ACC112 (cell line): ENCODE data around the gene LIMS1.
"Not testable (repeated sequence)": the region's sequence is repeated elsewhere in the genome, so short reads cannot be mapped to it uniquely, and the experiment has no call there.

Source experiments
- H2AFZ ChIP-seq: fragments of 200-600 bp; sonication (generic); one replicate; pipeline ENCODE4 v1.6.0; 2017; ENCODE audit warnings: antibody characterized with exemption, low read length; ENCODE audit not compliant: unreplicated experiment
- H3K27ac ChIP-seq: fragments of 200-600 bp; sonication (generic); 2 replicates; pipeline ENCODE4 v1.5.1; 2014; ENCODE audit warnings: low read depth, mild to moderate bottlenecking, antibody characterized with exemption, low read length, moderate library complexity
- H3K27me3 ChIP-seq: fragments of 200-600 bp; sonication (generic); 2 replicates; pipeline ENCODE4 v1.6.1; 2014; ENCODE audit warnings: mild to moderate bottlenecking, antibody characterized with exemption, low read length, moderate library complexity, mixed read lengths; ENCODE audit not compliant: insufficient read depth
- H3K36me3 ChIP-seq: fragments of 200-600 bp; sonication (generic); 2 replicates; pipeline ENCODE4 v1.6.1; 2016; ENCODE audit warnings: mild to moderate bottlenecking, antibody characterized with exemption, low read length, moderate library complexity, mixed read lengths; ENCODE audit not compliant: insufficient read depth
- H3K4me1 ChIP-seq: fragments of 200-600 bp; sonication (generic); one replicate; pipeline ENCODE4 v1.6.1; 2016; ENCODE audit warnings: low read length, mixed read lengths; ENCODE audit not compliant: insufficient read depth, unreplicated experiment, control insufficient read depth
- H3K4me3 ChIP-seq: fragments of 200-600 bp; sonication (generic); 2 replicates; pipeline ENCODE4 v1.5.1; 2014; ENCODE audit warnings: mild to moderate bottlenecking, low read depth, low read length
- H3K79me2 ChIP-seq: fragments of 200-600 bp; sonication (generic); one replicate; pipeline ENCODE4 v1.6.0; 2016; ENCODE audit warnings: low read length; ENCODE audit not compliant: control insufficient read depth, unreplicated experiment, insufficient read depth

The LIMS1 gene

DNA sequence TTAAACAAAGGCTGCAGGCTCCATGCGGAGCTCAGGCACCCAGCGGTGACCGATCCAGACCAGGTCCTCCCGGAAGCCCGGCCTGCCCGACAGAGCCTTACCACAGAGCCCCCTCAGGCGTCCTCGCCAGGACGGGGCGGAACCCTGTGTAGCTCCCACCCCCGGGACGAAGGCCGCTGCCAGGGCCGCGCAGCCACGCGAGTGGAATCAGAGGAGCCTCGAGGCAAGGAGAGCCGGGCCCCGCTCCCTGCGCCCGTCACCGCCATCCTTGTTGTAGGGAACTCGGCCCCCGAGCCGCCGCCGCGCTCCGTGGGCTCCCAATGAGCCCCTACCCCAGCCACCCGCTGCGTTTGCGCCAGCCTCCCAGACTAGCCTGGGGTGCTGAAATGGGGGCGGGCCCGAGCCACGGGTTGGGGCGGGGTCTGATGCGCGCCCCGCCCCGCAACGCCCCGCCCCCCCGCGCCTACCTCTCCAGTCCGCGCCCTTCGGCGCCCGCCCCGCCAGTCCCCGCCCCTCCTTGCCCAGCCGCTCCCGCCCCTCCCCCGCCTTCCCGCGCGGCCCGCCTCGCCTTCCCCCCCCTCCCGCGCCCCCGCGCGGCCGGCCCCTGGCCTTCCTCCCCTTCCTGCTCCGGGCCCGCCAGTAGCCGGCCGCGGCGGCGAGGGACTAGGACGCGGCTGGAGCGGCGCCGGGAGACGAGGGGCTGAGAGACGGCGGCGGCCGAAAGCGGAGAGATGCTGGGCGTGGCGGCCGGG is at the start of gene LIMS1:
Gene LIMS1 (plus strand): TSS at position 639 of the 752 bp plus-strand sequence. CDS start 93 bp downstream, at position 732.
- H3K27ac ChIP-seq: peak within 1 kb of the TSS; percentile 79
- peak within 1 kb of the TSS; percentile 65 for H2AFZ ChIP-seq
- H3K36me3 ChIP-seq: no peaks in the 10 kb centered on the region

DNA sequence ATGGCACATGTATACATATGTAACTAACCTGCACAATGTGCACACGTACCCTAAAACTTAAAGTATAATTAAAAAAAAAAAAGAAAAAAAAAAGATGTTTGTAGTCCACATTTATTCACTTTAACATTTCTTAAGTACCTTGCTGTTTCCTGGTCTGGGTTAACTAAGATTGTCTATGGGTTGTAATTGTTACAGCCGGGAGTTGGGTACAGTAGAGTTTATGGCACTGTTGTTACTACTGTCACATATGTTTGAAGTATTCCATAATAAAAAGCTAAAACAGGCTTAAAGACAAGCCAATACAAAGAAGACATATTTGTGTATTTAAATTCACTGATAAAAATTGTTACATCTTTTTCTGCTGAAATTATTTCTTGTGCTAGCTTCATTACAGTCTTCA is 49.0 kb upstream of the LIMS1 start:
- Histone ChIP-seq H3K4me1 (no peaks in the 10 kb centered on the region), H3K79me2 (no peaks in the 10 kb centered on the region), H3K27ac (no peak overlapping the region), H3K27me3 (no peaks in the 10 kb centered on the region), H3K36me3 (peaks cover 32% of the 10 kb centered on the region), H3K4me3 (no peak overlapping the region), H2AFZ (no peak overlapping the region)

More for the DNA sequence above, at the start of gene LIMS1:
- Histone ChIP-seq H3K79me2 (peaks cover 45% of the 10 kb centered on the region), H3K4me1 (peaks cover 12% of the 10 kb centered on the region), H3K27me3 (no peaks in the 10 kb centered on the region), H3K4me3 (peak within 1 kb of the TSS; percentile 80)

DNA sequence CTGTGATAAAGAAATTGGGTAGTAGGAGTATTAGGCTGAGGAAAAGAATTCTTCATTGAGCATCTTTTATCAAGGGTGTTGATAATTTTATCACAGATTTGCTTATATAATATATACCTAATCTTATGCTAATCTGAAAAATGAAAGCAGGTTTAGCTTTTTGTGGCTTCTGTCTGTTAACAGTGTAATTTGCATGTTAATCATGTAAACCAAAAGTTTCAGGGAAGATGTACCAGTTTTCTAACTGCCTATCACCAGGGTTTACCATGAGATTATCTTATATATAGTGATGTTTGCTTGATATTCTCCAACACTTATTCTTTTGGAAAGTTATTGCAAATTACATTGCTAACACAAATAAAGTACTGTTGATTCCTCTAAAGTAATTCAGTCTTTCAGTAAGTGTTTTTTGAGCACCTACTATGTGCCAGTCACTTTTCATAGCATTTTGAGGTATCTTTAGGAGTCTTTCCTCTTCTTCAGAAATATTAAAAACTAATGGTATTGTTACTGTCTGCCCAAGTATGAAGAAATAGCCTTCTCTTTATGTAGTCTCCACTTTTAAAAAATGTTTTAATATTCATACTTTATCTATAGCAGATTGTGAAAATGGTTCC is 43.7 kb upstream of the LIMS1 start:
- Histone ChIP-seq H3K36me3 (peaks cover 8% of the 10 kb centered on the region; the same call in 1 of the 2 replicates), H2AFZ (no peak overlapping the region), H3K79me2 (no peaks in the 10 kb centered on the region), H3K4me3 (no peak overlapping the region), H3K27ac (no peak overlapping the region), H3K4me1 (peaks cover 15% of the 10 kb centered on the region), H3K27me3 (no peaks in the 10 kb centered on the region)

- Histone ChIP-seq H3K4me1 (peaks cover 15% of the 10 kb centered on the region), H3K27me3 (no peaks in the 10 kb centered on the region), H3K79me2 (no peaks in the 10 kb centered on the region), H3K36me3 (peaks cover 8% of the 10 kb centered on the region; the same call in 1 of the 2 replicates), H3K4me3 (no peak overlapping the region), H3K27ac (peak overlapping the region; percentile 48), H2AFZ (no peak overlapping the region)
Measured at GRCh38 chr2:108491848-108492247, 42.4 kb upstream of the LIMS1 start.

- peak overlapping the region; percentile 48 for H3K27ac ChIP-seq
- H3K4me1 ChIP-seq: peaks cover 15% of the 10 kb centered on the region
- no peaks in the 10 kb centered on the region for H3K79me2 ChIP-seq
- H2AFZ ChIP-seq: no peak overlapping the region
- H3K27me3 ChIP-seq: no peaks in the 10 kb centered on the region
- no peak overlapping the region for H3K4me3 ChIP-seq
- H3K36me3 ChIP-seq: peaks cover 8% of the 10 kb centered on the region; the same call in 1 of the 2 replicates
Measured at GRCh38 chr2:108492364-108492763, 41.9 kb upstream of the LIMS1 start.

- H3K79me2 ChIP-seq, H3K27ac ChIP-seq, H3K4me3 ChIP-seq, H3K36me3 ChIP-seq, H2AFZ ChIP-seq, H3K27me3 ChIP-seq: not testable (repeated sequence)
- peaks cover 14% of the 10 kb centered on the region for H3K4me1 ChIP-seq
Measured at GRCh38 chr2:108496167-108496566, 38.1 kb upstream of the LIMS1 start.

GRCh38 chr2:108507620-108508019 is 26.6 kb upstream of the LIMS1 start:
- not testable (repeated sequence) for H3K36me3 ChIP-seq, H3K4me1 ChIP-seq, H3K4me3 ChIP-seq, H3K79me2 ChIP-seq, H3K27me3 ChIP-seq, H2AFZ ChIP-seq, H3K27ac ChIP-seq

GRCh38 chr2:108512431-108512830 is 21.8 kb upstream of the LIMS1 start:
- not testable (repeated sequence) for H3K4me3 ChIP-seq, H3K36me3 ChIP-seq, H3K27me3 ChIP-seq, H3K27ac ChIP-seq, H2AFZ ChIP-seq, H3K79me2 ChIP-seq, H3K4me1 ChIP-seq

- not testable (repeated sequence) for H2AFZ ChIP-seq, H3K79me2 ChIP-seq, H3K4me1 ChIP-seq, H3K27me3 ChIP-seq, H3K36me3 ChIP-seq, H3K27ac ChIP-seq, H3K4me3 ChIP-seq
Measured at GRCh38 chr2:108514478-108514877, 19.8 kb upstream of the LIMS1 start.

GRCh38 chr2:108524688-108525087 is 9.6 kb upstream of the LIMS1 start:
- H3K4me3 ChIP-seq, H3K27ac ChIP-seq, H3K4me1 ChIP-seq, H3K27me3 ChIP-seq, H3K36me3 ChIP-seq, H2AFZ ChIP-seq, H3K79me2 ChIP-seq: not testable (repeated sequence)

GRCh38 chr2:108525258-108525657 is 9.0 kb upstream of the LIMS1 start:
- H2AFZ ChIP-seq, H3K36me3 ChIP-seq, H3K27ac ChIP-seq, H3K4me3 ChIP-seq, H3K27me3 ChIP-seq, H3K4me1 ChIP-seq, H3K79me2 ChIP-seq: not testable (repeated sequence)
